H1 (cell line): Measurements from ENCODE around the gene POLR1D. TPM values are rescaled to one million over a fixed set of nuclear protein-coding genes. Genes with fewer than 3 reads are reported as not detected.

ENCODE experiments used
- CTCF ChIA-PET: fragments of 300-600 bp; sonication (Branson Sonifier 250); formaldehyde crosslinking; loops from one replicate; lab custom pipeline; 2021; ENCODE audit not compliant: partially characterized antibody; lab: Charles Lee
- POLR2A ChIA-PET: fragments of 300-600 bp; sonication (Branson Sonifier 250); formaldehyde crosslinking; loops from one replicate; lab custom pipeline; 2021; ENCODE audit warnings: inconsistent platforms; ENCODE audit not compliant: partially characterized antibody; lab: Charles Lee
- DNase-seq, 2 experiments: peaks; one replicate each; pipeline versions ENCODE4 v3.0.0 to v3.0.0-alpha.2; 2010 to 2022; ENCODE audit warnings: low spot score in 2 of 2, low read depth in 1 of 2, mixed read lengths in 1 of 2
- FAIRE-seq: peaks from 2 replicates; lab custom pipeline; 2011; peaks lifted over from hg19 to GRCh38; lab: Jason Lieb, UNC
- H2AFZ ChIP-seq: 2 replicates; pipeline ENCODE4 v1.8.1; 2012; ENCODE audit warnings: low read length, inconsistent platforms
- H2AK5ac ChIP-seq: 2 replicates; pipeline ENCODE4 v1.6.1; 2013; ENCODE audit warnings: low read depth, low read length
- H2BK120ac ChIP-seq: replicated peaks from 2 replicates; pipeline ENCODE3; 2013; ENCODE audit warnings: low read depth, low read length, inconsistent platforms
- H2BK12ac ChIP-seq: 2 replicates; pipeline ENCODE4 v1.6.1; 2013; ENCODE audit warnings: low read depth, low read length
- H2BK15ac ChIP-seq: 2 replicates; pipeline ENCODE4 v1.6.1; 2013; ENCODE audit warnings: low read length
- H2BK20ac ChIP-seq: 2 replicates; pipeline ENCODE4 v1.6.1; 2013; ENCODE audit warnings: low read length
- H2BK5ac ChIP-seq: 2 replicates; pipeline ENCODE4 v1.6.1; 2013; ENCODE audit warnings: low read depth, low read length
- H3K14ac ChIP-seq: 2 replicates; pipeline ENCODE4 v1.6.1; 2013; ENCODE audit warnings: inconsistent platforms; ENCODE audit not compliant: insufficient read length
- H3K18ac ChIP-seq: 2 replicates; pipeline ENCODE4 v1.6.1; 2013; ENCODE audit warnings: low read length; ENCODE audit errors: extremely low read depth
- H3K23ac ChIP-seq: 2 replicates; pipeline ENCODE4 v1.6.1; 2013; ENCODE audit warnings: inconsistent platforms; ENCODE audit not compliant: insufficient read length
- H3K23me2 ChIP-seq: 2 replicates; pipeline ENCODE4 v1.6.1; 2013; ENCODE audit warnings: low read depth, low read length
- H3K27ac ChIP-seq: 2 replicates; pipeline ENCODE4 v1.6.1; 2011; ENCODE audit warnings: low read depth, low read length, inconsistent platforms
- H3K27me3 ChIP-seq, 4 experiments: replicated peaks in 1 of 4; 1 replicate in 1 of 4; 2 replicates in 3 of 4; pipeline versions ENCODE4 v1.6.1 to v1.8.1; 2011 to 2013; ENCODE audit warnings: low read length in 3 of 4, mild to moderate bottlenecking in 3 of 4, inconsistent platforms in 2 of 4, mixed read lengths in 2 of 4, moderate library complexity in 1 of 4; ENCODE audit not compliant: control insufficient read depth in 3 of 4, insufficient read depth in 3 of 4; ENCODE audit errors: extremely low read depth in 1 of 4
- H3K36me3 ChIP-seq, 4 experiments: 2 replicates each; pipeline versions ENCODE4 v1.6.1 to v1.8.1; 2011 to 2013; ENCODE audit warnings: mild to moderate bottlenecking in 4 of 4, low read length in 3 of 4, moderate library complexity in 2 of 4, control low read depth in 1 of 4, inconsistent platforms in 1 of 4; ENCODE audit not compliant: insufficient read depth in 4 of 4, control insufficient read depth in 2 of 4
- H3K4ac ChIP-seq: replicated peaks from 2 replicates; pipeline ENCODE3; 2013; ENCODE audit warnings: low read length, low read depth, mixed read lengths, inconsistent platforms; ENCODE audit not compliant: insufficient read length
- H3K4me1 ChIP-seq, 4 experiments: replicated peaks in 1 of 4; 1 replicate in 1 of 4; 2 replicates in 3 of 4; pipeline versions ENCODE4 v1.6.1 to v1.8.1; 2011 to 2013; ENCODE audit warnings: low read length in 3 of 4, inconsistent platforms in 2 of 4, mixed read lengths in 1 of 4; ENCODE audit not compliant: insufficient read depth in 4 of 4, control insufficient read depth in 3 of 4
- H3K4me2 ChIP-seq, 2 experiments: 2 replicates each; pipeline versions ENCODE4 v1.6.1 to v1.8.1; 2011 to 2013; ENCODE audit warnings: low read depth in 2 of 2, low read length in 2 of 2, control low read depth in 1 of 2, inconsistent platforms in 1 of 2, mild to moderate bottlenecking in 1 of 2; ENCODE audit not compliant: insufficient read depth in 1 of 2
- H3K4me3 ChIP-seq, 4 experiments: fragments of 200-600, 300-600 bp in 1 of 4; sonication (generic), shearing (Covaris generic), sonication (Bioruptor Twin) in 1 of 4; 2 replicates each; pipeline versions ENCODE4 v1.5.1 to v1.8.1; 2011 to 2016; ENCODE audit warnings: low read length in 4 of 4, low read depth in 3 of 4, control low read depth in 2 of 4, inconsistent platforms in 2 of 4, mild to moderate bottlenecking in 2 of 4, mixed read lengths in 1 of 4, moderate library complexity in 1 of 4; ENCODE audit not compliant: insufficient read depth in 2 of 4; ENCODE audit errors: extremely low read depth in 1 of 4
- H3K56ac ChIP-seq: replicated peaks from 2 replicates; pipeline ENCODE3; 2013; ENCODE audit warnings: low read depth, mild to moderate bottlenecking, mixed read lengths, low read length, inconsistent platforms; ENCODE audit not compliant: insufficient read length
- H3K79me1 ChIP-seq: 2 replicates; pipeline ENCODE4 v1.6.1; 2013; ENCODE audit warnings: low read depth, low read length, control low read depth
- H3K79me2 ChIP-seq, 2 experiments: 2 replicates each; pipeline versions ENCODE4 v1.6.1 to v1.8.1; 2012 to 2013; ENCODE audit warnings: low read length in 2 of 2, mild to moderate bottlenecking in 2 of 2, inconsistent platforms in 1 of 2; ENCODE audit not compliant: insufficient read depth in 2 of 2, control insufficient read depth in 1 of 2
- H3K9ac ChIP-seq, 4 experiments: replicated peaks in 1 of 4; 1 replicate in 1 of 4; 2 replicates in 3 of 4; pipeline versions ENCODE4 v1.6.1 to v1.8.1; 2011 to 2013; ENCODE audit warnings: low read depth in 3 of 4, low read length in 3 of 4, control low read depth in 2 of 4, mild to moderate bottlenecking in 2 of 4, moderate library complexity in 2 of 4, inconsistent platforms in 1 of 4; ENCODE audit errors: extremely low read depth in 1 of 4
- H3K9me3 ChIP-seq, 2 experiments: 2 replicates each; pipeline versions ENCODE4 v1.6.1 to v1.8.1; 2012 to 2013; ENCODE audit warnings: mild to moderate bottlenecking in 2 of 2, moderate library complexity in 2 of 2, control low read depth in 1 of 2, inconsistent platforms in 1 of 2, low read depth in 1 of 2, low read length in 1 of 2, mixed read lengths in 1 of 2; ENCODE audit not compliant: insufficient read depth in 2 of 2
- H4K20me1 ChIP-seq, 2 experiments: replicated peaks in 1 of 2; 2 replicates each; pipeline versions ENCODE3 to v1.8.1; 2011 to 2013; ENCODE audit warnings: inconsistent platforms in 2 of 2, low read length in 2 of 2, mild to moderate bottlenecking in 1 of 2; ENCODE audit not compliant: insufficient read depth in 2 of 2, control insufficient read depth in 1 of 2
- H4K5ac ChIP-seq: 2 replicates; pipeline ENCODE4 v1.6.1; 2013; ENCODE audit warnings: low read length, low read depth, mixed read lengths, inconsistent platforms; ENCODE audit not compliant: insufficient read length
- H4K8ac ChIP-seq: 2 replicates; pipeline ENCODE4 v1.8.0; 2013; ENCODE audit warnings: mild to moderate bottlenecking, moderate library complexity, low read length, inconsistent platforms; ENCODE audit not compliant: insufficient read depth; ENCODE audit errors: extremely low read depth
- H4K91ac ChIP-seq: replicated peaks from 2 replicates; pipeline ENCODE3; 2013; ENCODE audit warnings: low read length, mixed read lengths, inconsistent platforms; ENCODE audit not compliant: insufficient read length
- ASH2L ChIP-seq: fragments of 200-600, 300-600 bp; sonication (generic); IDR thresholded peaks from one replicate; pipeline ENCODE4 v1.7.1; 2017; ENCODE audit warnings: low read length
- CEBPB ChIP-seq: IDR thresholded peaks from 2 replicates; pipeline ENCODE4 v1.6.1; 2012; ENCODE audit warnings: low read depth, low read length
- CREB1 ChIP-seq: IDR thresholded peaks from 2 replicates; pipeline ENCODE4 v1.6.1; 2012; ENCODE audit warnings: inconsistent platforms
- EP300 ChIP-seq, 2 experiments: IDR thresholded peaks; 1 replicate in 1 of 2; 2 replicates in 1 of 2; pipeline ENCODE4 v1.6.1; 2011 to 2012; ENCODE audit warnings: low read depth in 2 of 2, low read length in 2 of 2, mild to moderate bottlenecking in 2 of 2, borderline replicate concordance in 1 of 2, inconsistent platforms in 1 of 2, moderate library complexity in 1 of 2
- GABPA ChIP-seq: IDR thresholded peaks from 2 replicates; pipeline ENCODE4 v1.6.1; 2011; ENCODE audit warnings: mild to moderate bottlenecking, low read length, moderate library complexity, borderline replicate concordance; ENCODE audit not compliant: insufficient read depth
- MAX ChIP-seq: IDR thresholded peaks from 2 replicates; pipeline ENCODE4 v1.6.1; 2012; ENCODE audit warnings: inconsistent platforms
- NRF1 ChIP-seq: IDR thresholded peaks from 2 replicates; pipeline ENCODE4 v1.6.1; 2011; ENCODE audit warnings: mild to moderate bottlenecking, low read depth, low read length, improper control_type of control experiment
- POLR2AphosphoS5 ChIP-seq: IDR thresholded peaks from 2 replicates; pipeline ENCODE4 v1.6.1; 2011; ENCODE audit warnings: low read depth, low read length
- RBBP5 ChIP-seq: IDR thresholded peaks from 2 replicates; pipeline ENCODE4 v1.7.1; 2012; ENCODE audit warnings: low read depth, mild to moderate bottlenecking, inconsistent platforms, low read length, moderate library complexity, borderline replicate concordance
- SP1 ChIP-seq: IDR thresholded peaks from 2 replicates; pipeline ENCODE4 v1.6.1; 2011; ENCODE audit warnings: low read depth, low read length
- TAF1 ChIP-seq: IDR thresholded peaks from 2 replicates; pipeline ENCODE4 v1.6.1; 2011; ENCODE audit warnings: mild to moderate bottlenecking, low read depth, low read length
- WGBS, 2 experiments: shearing (Covaris generic) in 1 of 2; methylation state at CpG; one replicate each; pipeline versions ENCODE4 v1.1.6 to v1.1.7; 2013 to 2015; ENCODE audit warnings: low lambda C conversion rate in 2 of 2, mixed read lengths in 2 of 2, inconsistent platforms in 1 of 2, low coverage in 1 of 2, missing lambda C conversion rate in 1 of 2; ENCODE audit not compliant: insufficient replicate concordance in 2 of 2, insufficient coverage in 1 of 2, insufficient read length in 1 of 2; ENCODE audit errors: extremely low coverage in 1 of 2, missing lambda C conversion rate in 1 of 2; 5-methylcytosine and 5-hydroxymethylcytosine counted together
- polyA plus RNA-seq, 7 experiments: library from polyadenylated mRNA; depleted of rRNA in 3 of 7; stranded (reverse) in 5 of 7; unstranded in 2 of 7; fragments of >200 nt in 5 of 7; fragments of 200-250 nt in 2 of 7; gene quantifications; 1 replicate in 5 of 7; 2 replicates in 1 of 7; 4 replicates in 1 of 7; pipeline versions ENCODE4 v1.2.1 to v1.2.3, GENCODE V29; 2011 to 2013; ENCODE audit warnings: missing spikeins in 2 of 7, mixed read lengths in 2 of 7
- total RNA-seq: library from RNA; stranded (reverse); fragmentation: NEBNext Ultra II Directional; extraction: Animal tissue kit (Norgen Biotek cat#: 25700); gene quantifications from 2 replicates; pipeline ENCODE4 v1.2.1, GENCODE V29; 2021

POLR1D gene
- total and polyA plus RNA-seq, 2 of the 8 experiments (the other 6 are each of a cell fraction or from before 2014, with no cell fraction given): 226 to 232 TPM

GRCh38 chr13:27643334-27644132, 21.8 kb downstream of the POLR1D start:
- POLR2A ChIA-PET: interaction anchor here (1.0 kb wide), 1 partner anchor 18 kb away, joined by 3 read pairs; no protein-coding TSS in a partner anchor
- H3K79me2 ChIP-seq: peaks cover 3 to 54% of the 10 kb centered on the region in 2 experiments; a peak in 3 of 4 replicates
- no peak overlapping the region for H3K4me2 ChIP-seq
- H3K23ac ChIP-seq: no peak overlapping the region
- no peak overlapping the region for H2BK20ac ChIP-seq
- H3K36me3 ChIP-seq: peaks cover 0 to 5% (median 4%) of the 10 kb centered on the region in 4 experiments; a peak in 6 of 8 replicates
- H4K5ac ChIP-seq: no peak overlapping the region
- 82% methylated on average over 5 of the region's 5 CpGs; no CpG with 5 or more reads in 1 of the 2 experiments for WGBS, 2 experiments
- no peak overlapping the region for H2BK5ac ChIP-seq
- no peaks in the 10 kb centered on the region for H3K27me3 ChIP-seq
- H4K8ac ChIP-seq: no peak overlapping the region
- no peak overlapping the region for H3K9ac ChIP-seq
- peaks cover 4 to 9% of the 10 kb centered on the region in 2 experiments for H4K20me1 ChIP-seq
- CTCF ChIA-PET: interaction anchor here (0.9 to 2.9 kb wide), 4 partner anchors 20 to 183 kb away, joined by 4 to 10 read pairs (median 6); no protein-coding TSS in a partner anchor
- H3K79me1 ChIP-seq: peaks cover 4% of the 10 kb centered on the region; the same call in 1 of the 2 replicates
- H3K4me3 ChIP-seq: no peak overlapping the region
- no peak overlapping the region for H3K4ac ChIP-seq
- H2AFZ ChIP-seq: no peak overlapping the region
- no peak for DNase-seq
- no peak overlapping the region for H3K27ac ChIP-seq
- H4K91ac ChIP-seq: no peak overlapping the region
- no peak overlapping the region for H2BK120ac ChIP-seq
- H3K9me3 ChIP-seq: 0 out of 4 replicates have a peak, but pooled peaks cover 0 to 2% of the 10 kb centered on the region in 2 experiments
- FAIRE-seq: no peak
- H2BK15ac ChIP-seq: no peak overlapping the region
- H3K56ac ChIP-seq: no peak overlapping the region
- H3K4me1 ChIP-seq: peaks cover 0 to 6% (median 2%) of the 10 kb centered on the region in 4 experiments; a peak in 2 of 7 replicates
- H2AK5ac ChIP-seq: no peak overlapping the region
- H2BK12ac ChIP-seq: no peak overlapping the region
- no peak overlapping the region for H3K18ac ChIP-seq
- H3K14ac ChIP-seq: no peak overlapping the region
- H3K23me2 ChIP-seq: no peaks in the 10 kb centered on the region
- no peak for TF ChIP-seq SP1
- TF ChIP-seq RBBP5: no peak
- TF ChIP-seq CEBPB: no peak
- no peak for TF ChIP-seq ASH2L
- no peak for TF ChIP-seq NRF1
- TF ChIP-seq CREB1: no peak
- no peak for TF ChIP-seq TAF1
- TF ChIP-seq POLR2AphosphoS5: no peak
- TF ChIP-seq GABPA: no peak
- no peak for TF ChIP-seq MAX
- TF ChIP-seq EP300 (IDR thresholded peaks at IDR 0.05; ENCODE audit: borderline replicate concordance in 1 of 2, low read depth in 2 of 2, low read length in 2 of 2): no peak
